Renal cortical epithelial cell (primary cell): Measurements from ENCODE around the gene GSX1. TPM values are rescaled to one million over a fixed set of nuclear protein-coding genes. Genes with fewer than 3 reads are reported as not detected.
A peak's percentile ranks its signal among the peaks of the same experiment; 100 is the strongest.
"Not testable (repeated sequence)": the region's sequence is repeated elsewhere in the genome, so short reads cannot be mapped to it uniquely, and the experiment has no call there.

Experiments used
- DNase-seq: peaks from one replicate; pipeline ENCODE4 v3.0.0-alpha.2; 2011; ENCODE audit warnings: low read depth
- total RNA-seq: library from RNA; depleted of rRNA; stranded (reverse); fragments of >200 nt; gene quantifications from 2 replicates; pipeline ENCODE4 v1.2.3, GENCODE V29; 2014

Gene GSX1
- not detected in 2 replicates for total RNA-seq

DNA sequence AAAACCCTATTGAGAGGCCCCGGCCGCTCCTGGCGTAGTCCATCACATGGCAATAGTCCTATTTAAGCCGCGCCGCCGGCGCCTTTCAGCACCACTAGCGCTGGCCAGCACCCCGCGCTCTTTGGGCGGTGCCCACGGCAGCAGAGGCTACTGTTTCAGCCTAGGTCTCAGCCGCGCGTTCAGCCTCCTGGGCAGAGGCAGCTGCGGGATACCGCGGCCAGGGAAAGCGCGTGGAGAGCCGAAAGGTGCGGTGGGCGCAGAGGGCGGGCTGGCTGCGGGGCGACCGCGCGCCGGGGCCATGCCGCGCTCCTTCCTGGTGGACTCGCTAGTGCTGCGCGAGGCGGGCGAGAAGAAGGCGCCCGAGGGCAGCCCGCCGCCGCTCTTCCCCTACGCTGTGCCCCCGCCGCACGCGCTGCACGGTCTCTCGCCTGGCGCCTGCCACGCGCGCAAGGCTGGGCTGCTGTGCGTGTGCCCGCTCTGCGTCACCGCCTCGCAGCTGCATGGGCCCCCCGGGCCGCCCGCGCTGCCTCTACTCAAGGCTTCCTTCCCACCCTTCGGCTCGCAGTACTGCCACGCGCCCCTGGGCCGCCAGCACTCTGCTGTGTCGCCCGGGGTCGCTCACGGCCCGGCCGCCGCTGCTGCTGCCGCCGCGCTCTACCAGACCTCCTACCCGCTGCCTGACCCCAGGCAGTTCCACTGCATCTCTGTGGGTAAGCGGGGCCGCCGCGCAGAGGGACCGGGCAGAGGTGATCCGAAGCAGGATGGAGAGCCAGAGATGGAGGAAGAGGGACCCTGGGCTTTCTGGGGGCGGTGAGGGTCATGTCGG is at the start of gene GSX1:
Gene GSX1 (plus strand): TSS at position 91 of the 826 bp plus-strand sequence. CDS start 208 bp downstream, at position 299.
- DNase-seq: peak; percentile 21

DNA sequence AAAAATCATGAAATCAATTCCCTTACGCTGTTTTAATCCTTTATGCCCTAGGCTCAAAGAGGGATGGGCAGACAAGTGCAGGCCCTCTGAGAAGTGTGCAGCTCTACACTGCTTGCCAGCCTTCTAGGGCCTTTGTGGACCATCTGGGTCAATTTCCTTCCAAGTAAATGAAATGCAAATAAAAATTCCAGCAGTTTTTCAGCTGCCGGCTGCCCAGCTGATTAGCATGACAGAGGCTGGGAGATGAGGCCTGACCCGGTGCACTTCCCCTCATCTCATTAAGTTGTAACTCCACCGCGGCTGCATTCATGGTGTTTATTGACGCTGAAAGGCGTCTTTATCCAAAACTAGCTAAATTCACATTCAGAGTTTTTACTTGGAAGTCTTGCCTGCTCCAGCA is 47.5 kb upstream of the GSX1 start:
- no peak for DNase-seq

GRCh38 chr13:27745301-27745700 is 47.0 kb upstream of the GSX1 start:
- DNase-seq: no peak

GRCh38 chr13:27748143-27748542 is 44.1 kb upstream of the GSX1 start:
- not testable (repeated sequence) for DNase-seq

GRCh38 chr13:27751953-27752532 is 40.2 kb upstream of the GSX1 start:
- no peak for DNase-seq

DNA sequence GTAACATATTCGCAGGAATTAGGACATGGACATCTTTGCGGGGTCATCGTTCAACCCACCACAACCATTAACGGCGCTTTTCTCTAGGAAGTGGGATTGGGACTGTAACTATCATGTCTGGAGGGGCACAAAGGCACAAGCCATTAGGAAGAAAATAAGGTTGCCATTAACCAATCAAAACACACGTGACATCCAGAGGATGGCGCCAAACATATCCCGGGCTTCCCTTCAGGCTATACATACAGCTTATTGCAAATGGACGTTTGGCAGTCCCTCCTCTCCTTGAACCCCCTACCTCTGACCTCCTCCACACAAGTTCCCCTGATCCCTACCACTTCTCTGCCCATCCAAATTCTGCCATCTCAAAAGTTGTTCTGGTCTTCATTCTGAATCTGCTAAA is 26.6 kb upstream of the GSX1 start:
- DNase-seq: no peak

GRCh38 chr13:27770809-27771208 is 21.5 kb upstream of the GSX1 start:
- DNase-seq: peak; percentile 12

DNA sequence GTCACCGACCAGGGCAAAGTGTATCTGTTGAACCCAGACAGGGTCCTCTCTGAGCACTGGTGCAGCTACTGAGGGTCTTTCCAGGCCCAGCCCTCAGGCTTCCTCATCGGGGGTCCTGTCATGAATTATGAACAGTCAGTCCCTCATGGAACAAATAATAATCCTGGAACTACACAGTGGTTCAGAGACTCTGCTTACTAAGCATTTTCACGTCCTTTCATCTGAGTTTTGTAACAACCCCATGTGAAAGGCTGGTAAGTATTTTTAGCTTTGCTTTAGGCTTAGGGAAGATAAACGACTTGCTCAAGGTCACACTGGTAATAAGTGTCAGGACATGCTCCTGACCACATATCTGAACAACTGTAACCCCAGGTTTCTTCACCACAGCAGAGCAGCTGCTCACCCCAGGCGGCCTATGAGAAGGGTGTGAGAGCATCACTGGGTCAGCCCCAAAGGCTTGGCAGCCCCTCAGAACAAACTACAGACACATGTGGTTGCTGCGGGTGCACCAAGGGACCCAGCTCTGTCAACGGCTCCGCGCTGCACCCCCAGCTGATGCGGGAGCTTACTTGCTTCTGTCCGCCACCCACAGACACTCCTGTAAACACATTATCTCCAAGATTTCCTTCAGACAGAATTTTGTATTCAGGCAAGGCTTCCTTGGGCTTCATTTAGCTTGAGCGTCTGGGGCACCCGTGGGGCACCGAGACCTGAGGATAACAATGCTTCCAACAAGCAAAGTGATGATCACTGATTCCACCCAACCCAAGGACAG is 19.4 kb upstream of the GSX1 start:
- DNase-seq: no peak

DNA sequence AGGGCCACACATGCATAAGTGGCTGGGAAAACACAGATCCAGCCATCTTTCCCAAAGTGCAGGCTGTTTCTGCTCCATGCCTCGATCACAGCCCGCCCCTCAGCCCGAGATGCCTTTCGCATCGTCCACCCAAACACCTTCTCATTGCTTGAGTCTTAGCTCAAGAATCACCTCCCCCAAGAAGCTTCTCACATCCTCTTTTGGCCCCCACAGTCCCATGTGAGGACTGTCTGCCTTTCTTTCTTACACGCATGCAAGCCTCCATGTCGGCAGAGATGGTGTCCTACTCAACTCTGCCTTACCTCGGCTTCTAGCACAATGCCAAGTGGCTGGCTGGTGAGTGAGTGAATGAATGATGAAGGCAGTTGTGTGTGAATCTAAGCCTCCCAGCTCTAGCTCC is 18.1 kb upstream of the GSX1 start:
- no peak for DNase-seq

- no peak for DNase-seq
These were observed 17.6 kb upstream of the GSX1 start for GRCh38 chr13:27774651-27775050.

DNA sequence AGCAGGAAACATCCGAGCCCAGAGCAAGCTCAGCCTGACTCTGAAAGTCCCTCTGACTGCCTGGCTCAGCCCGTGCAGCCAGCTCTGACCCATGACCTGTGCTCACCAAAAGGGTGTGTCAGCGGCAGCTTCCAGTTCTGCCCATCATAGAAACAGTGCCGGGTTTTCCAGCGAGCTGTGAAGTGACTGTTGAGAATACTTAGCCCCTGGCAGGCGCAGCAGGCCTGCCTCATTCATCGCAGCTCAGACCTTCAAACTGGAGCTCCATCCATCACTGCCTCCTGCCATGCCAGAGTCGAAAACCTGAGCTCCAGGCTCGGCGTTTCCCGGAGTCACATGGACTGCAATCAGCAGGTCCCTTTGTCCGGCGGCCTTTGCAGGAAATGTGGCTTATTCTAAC is 16.3 kb upstream of the GSX1 start:
- DNase-seq: no peak

GRCh38 chr13:27782151-27782550 is 10.1 kb upstream of the GSX1 start:
- DNase-seq: no peak

- DNase-seq: no peak
These were observed 9.2 kb upstream of the GSX1 start for GRCh38 chr13:27783111-27783510.

GRCh38 chr13:27788271-27788670 is 4.0 kb upstream of the GSX1 start:
- no peak for DNase-seq

DNA sequence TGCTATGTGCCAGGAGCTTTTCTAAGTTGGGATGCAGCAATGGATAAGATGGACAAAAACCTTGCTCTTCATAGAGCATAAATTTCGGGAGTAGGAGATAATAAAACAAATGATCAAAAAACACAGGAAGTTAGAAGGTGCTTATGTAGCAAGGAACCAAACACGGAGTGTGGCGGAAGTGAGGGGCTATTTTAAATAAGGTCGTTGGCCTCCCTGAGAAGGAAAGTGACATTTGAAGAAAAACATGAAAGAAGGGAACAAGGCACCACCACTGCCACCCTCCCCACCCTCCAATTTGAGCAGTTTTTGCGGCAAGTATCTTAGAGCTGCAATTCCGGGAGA is 3.2 kb upstream of the GSX1 start:
- no peak for DNase-seq

DNA sequence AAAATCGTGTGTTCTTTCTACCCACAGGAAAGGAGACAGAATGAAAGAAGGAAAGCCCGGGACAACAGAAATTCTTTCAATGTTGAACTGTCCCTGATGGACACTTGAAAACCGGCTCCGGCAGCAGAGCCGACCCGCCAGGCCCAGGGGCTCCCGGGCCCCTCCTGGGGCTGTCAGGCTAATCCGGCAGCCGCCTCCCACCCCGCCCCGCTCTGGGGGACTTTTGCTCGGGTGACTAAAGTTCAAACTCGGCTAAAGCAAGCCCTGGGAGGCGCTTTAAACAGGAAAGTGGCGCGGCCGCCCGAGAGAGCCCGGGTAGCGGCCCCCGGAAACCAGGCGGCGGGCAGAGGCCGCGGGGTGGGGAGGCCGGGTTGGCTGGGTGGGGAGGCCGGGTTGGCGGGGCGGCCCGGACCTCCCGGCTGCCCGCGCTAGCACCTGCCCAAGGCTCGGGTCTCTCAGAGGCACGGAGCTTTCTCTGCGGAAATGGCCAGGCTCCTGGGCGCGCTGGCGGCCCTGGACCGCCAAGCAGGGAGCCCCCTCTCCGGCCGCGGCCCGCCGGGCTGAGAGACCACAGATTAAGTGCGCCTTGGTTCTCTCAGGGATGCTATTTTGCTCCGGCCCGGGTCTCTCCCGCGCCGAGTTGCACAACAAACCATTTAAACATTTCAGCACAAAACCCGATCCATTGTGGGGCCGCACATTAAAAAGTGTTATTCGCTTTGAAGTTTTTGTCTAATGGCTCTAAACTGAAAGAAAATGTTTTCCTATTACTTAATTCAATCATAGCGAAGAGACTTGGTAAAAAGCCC is 2.6 kb upstream of the GSX1 start:
- DNase-seq: no peak

GRCh38 chr13:27790523-27790922 is 1.8 kb upstream of the GSX1 start:
- no peak for DNase-seq

GRCh38 chr13:27791146-27791900 is 960 bp upstream of the GSX1 start:
- DNase-seq: no peak

DNA sequence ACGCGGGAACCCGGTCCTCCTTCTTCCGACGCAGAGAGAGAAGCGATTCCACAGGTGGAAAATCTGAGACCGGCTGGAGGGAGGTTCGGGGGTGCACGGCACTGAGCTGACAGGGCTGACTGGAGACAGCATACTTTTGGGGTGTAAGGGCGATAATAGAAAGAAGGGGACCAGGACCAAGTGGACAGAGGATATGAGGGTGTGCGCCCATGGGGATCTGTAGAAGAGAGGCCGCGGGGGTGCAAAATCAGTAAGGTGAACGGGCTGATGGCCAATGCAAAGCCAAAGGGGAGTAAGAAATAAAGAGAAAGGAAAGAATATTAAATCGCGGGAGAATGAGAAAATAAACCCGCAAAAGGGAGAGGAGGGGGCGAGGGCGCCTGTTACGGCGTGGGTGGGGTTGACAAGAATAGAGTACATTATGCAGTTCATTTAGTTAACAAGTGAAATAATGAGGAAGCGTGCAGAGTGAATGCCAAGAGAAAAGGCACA is 336 bp upstream of the GSX1 start:
- no peak for DNase-seq

DNA sequence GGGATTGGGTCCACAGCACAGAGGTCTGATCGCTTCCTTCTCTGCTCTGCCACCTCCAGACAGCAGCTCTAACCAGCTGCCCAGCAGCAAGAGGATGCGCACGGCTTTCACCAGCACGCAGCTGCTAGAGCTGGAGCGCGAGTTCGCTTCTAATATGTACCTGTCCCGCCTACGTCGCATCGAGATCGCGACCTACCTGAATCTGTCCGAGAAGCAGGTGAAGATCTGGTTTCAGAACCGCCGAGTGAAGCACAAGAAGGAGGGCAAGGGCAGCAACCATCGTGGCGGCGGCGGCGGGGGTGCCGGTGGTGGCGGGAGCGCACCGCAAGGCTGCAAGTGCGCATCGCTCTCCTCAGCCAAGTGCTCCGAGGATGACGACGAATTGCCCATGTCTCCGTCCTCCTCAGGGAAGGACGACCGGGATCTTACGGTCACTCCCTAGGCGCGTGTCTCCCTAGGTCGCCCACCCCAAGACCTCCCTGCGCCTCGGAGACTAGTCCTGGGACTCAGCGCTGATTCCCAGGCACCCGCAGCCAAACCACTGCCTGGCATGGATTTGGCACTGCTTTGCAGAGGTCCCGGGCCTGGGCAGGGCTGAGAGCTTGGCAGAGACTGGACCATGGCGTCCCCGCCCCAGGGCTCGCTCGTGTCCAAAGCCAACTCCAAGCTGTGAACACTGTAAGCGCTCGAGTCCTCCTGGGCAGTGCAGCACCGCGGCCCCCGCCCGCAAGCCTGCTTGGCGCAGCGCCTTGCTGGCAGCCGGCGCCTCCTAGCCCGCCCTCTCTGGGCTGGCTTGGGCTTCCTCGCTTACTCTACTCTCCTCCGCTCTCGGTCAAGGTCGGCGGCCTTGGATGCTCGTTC is 1.5 kb downstream of the GSX1 start:
- DNase-seq: no peak
